Central memory CD8-positive, alpha-beta T cell (primary cell): ENCODE data around the gene SCNM1.

Source experiments
- ATAC-seq: fragments of 150-1000 bp; cut with Tn5 transposase; replicated peaks from 2 replicates; pipeline ENCODE4 v1.10.0; 2022; ENCODE audit warnings: mild to moderate bottlenecking, moderate FRiP score, moderate number of reproducible peaks; ENCODE audit not compliant: poor library complexity, severe bottlenecking; ENCODE audit errors: extremely low read depth
- DNase-seq, 2 donors: peaks; one replicate each; pipeline ENCODE4 v3.0.0; 2021; ENCODE audit warnings: low spot score in 2 of 2
- H3K27ac Mint-ChIP-seq: one replicate; pipeline ENCODE4 v1.8.0; 2022; ENCODE audit warnings: low read depth, mild to moderate bottlenecking, moderate library complexity, mixed read lengths
- H3K27me3 Mint-ChIP-seq: one replicate; pipeline ENCODE4 v1.8.0; 2022; ENCODE audit warnings: mixed read lengths
- H3K36me3 Mint-ChIP-seq: one replicate; pipeline ENCODE4 v1.8.0; 2022; ENCODE audit warnings: mild to moderate bottlenecking, moderate library complexity, mixed read lengths; ENCODE audit not compliant: insufficient read depth
- H3K4me1 Mint-ChIP-seq: one replicate; pipeline ENCODE4 v1.8.0; 2022; ENCODE audit warnings: mixed read lengths
- H3K4me3 Mint-ChIP-seq: one replicate; pipeline ENCODE4 v1.8.0; 2022; ENCODE audit warnings: mild to moderate bottlenecking, moderate library complexity, mixed read lengths
- H3K9me3 Mint-ChIP-seq: one replicate; pipeline ENCODE4 v1.8.0; 2022; ENCODE audit warnings: mixed read lengths

SCNM1 gene

GRCh38 chr1:151158326-151158725 is 7.6 kb upstream of the SCNM1 start:
- ATAC-seq: no peak
- H3K4me3 Mint-ChIP-seq: peak overlapping the region; percentile 93
- H3K9me3 Mint-ChIP-seq: no peaks in the 10 kb centered on the region
- peaks cover 58% of the 10 kb centered on the region for H3K4me1 Mint-ChIP-seq
- peaks cover 13% of the 10 kb centered on the region for H3K36me3 Mint-ChIP-seq
- H3K27ac Mint-ChIP-seq: peak overlapping the region; percentile 91
- DNase-seq: no peak
- H3K27me3 Mint-ChIP-seq: no peaks in the 10 kb centered on the region

- peak overlapping the region; percentile 93 for H3K4me3 Mint-ChIP-seq
- no peak for ATAC-seq
- DNase-seq: no peak
- H3K9me3 Mint-ChIP-seq: no peaks in the 10 kb centered on the region
- peaks cover 14% of the 10 kb centered on the region for H3K36me3 Mint-ChIP-seq
- H3K27me3 Mint-ChIP-seq: no peaks in the 10 kb centered on the region
- peak overlapping the region; percentile 91 for H3K27ac Mint-ChIP-seq
- H3K4me1 Mint-ChIP-seq: peaks cover 58% of the 10 kb centered on the region
These were observed 7.1 kb upstream of the SCNM1 start for GRCh38 chr1:151158751-151159251.

GRCh38 chr1:151159373-151159772 is 6.6 kb upstream of the SCNM1 start:
- H3K4me3 Mint-ChIP-seq: peak overlapping the region; percentile 93
- peaks cover 58% of the 10 kb centered on the region for H3K4me1 Mint-ChIP-seq
- no peak for ATAC-seq
- peaks cover 20% of the 10 kb centered on the region for H3K36me3 Mint-ChIP-seq
- no peaks in the 10 kb centered on the region for H3K27me3 Mint-ChIP-seq
- DNase-seq: no peak
- H3K27ac Mint-ChIP-seq: peak overlapping the region; percentile 71
- no peaks in the 10 kb centered on the region for H3K9me3 Mint-ChIP-seq

GRCh38 chr1:151164732-151165280 is 1.1 kb upstream of the SCNM1 start:
- Mint-ChIP-seq H3K27ac (peak overlapping the region; percentile 96), H3K4me3 (peak overlapping the region; percentile 89), H3K4me1 (peaks cover 50% of the 10 kb centered on the region), H3K36me3 (peaks cover 45% of the 10 kb centered on the region), H3K27me3 (no peaks in the 10 kb centered on the region), H3K9me3 (no peaks in the 10 kb centered on the region)
- ATAC-seq (no peak), DNase-seq (no peak)

- peak overlapping the region; percentile 89 for H3K4me3 Mint-ChIP-seq
- peaks cover 48% of the 10 kb centered on the region for H3K4me1 Mint-ChIP-seq
- no peaks in the 10 kb centered on the region for H3K27me3 Mint-ChIP-seq
- ATAC-seq (peak; percentile 5), DNase-seq (no peak)
- H3K36me3 Mint-ChIP-seq: peaks cover 49% of the 10 kb centered on the region
- H3K9me3 Mint-ChIP-seq: no peaks in the 10 kb centered on the region
- H3K27ac Mint-ChIP-seq: peak overlapping the region; percentile 96
These were observed 635 bp upstream of the SCNM1 start for GRCh38 chr1:151165281-151165737.

GRCh38 chr1:151166505-151166956 is 587 bp downstream of the SCNM1 start:
- ATAC-seq (no peak), DNase-seq (no peak)
- Mint-ChIP-seq H3K4me1 (peaks cover 46% of the 10 kb centered on the region), H3K27ac (peak overlapping the region; percentile 96), H3K36me3 (peaks cover 48% of the 10 kb centered on the region), H3K9me3 (no peaks in the 10 kb centered on the region), H3K4me3 (peak overlapping the region; percentile 89), H3K27me3 (no peaks in the 10 kb centered on the region)

- peaks cover 51% of the 10 kb centered on the region for H3K36me3 Mint-ChIP-seq
- H3K4me3 Mint-ChIP-seq: peak overlapping the region; percentile 89
These were observed 1.2 kb downstream of the SCNM1 start for GRCh38 chr1:151167116-151167515.

GRCh38 chr1:151171190-151171589 is 5.2 kb downstream of the SCNM1 start:
- H3K4me3 Mint-ChIP-seq: no peak overlapping the region
- no peaks in the 10 kb centered on the region for H3K9me3 Mint-ChIP-seq
- ATAC-seq: no peak
- peaks cover 19% of the 10 kb centered on the region for H3K4me1 Mint-ChIP-seq
- H3K36me3 Mint-ChIP-seq: peaks cover 54% of the 10 kb centered on the region
- no peak for DNase-seq
- H3K27ac Mint-ChIP-seq: no peak overlapping the region
- H3K27me3 Mint-ChIP-seq: no peaks in the 10 kb centered on the region

More at GRCh38 chr1:151167116-151167515, 1.2 kb downstream of the SCNM1 start:
- Mint-ChIP-seq H3K27me3 (no peaks in the 10 kb centered on the region), H3K9me3 (no peaks in the 10 kb centered on the region), H3K4me1 (peaks cover 40% of the 10 kb centered on the region), H3K27ac (peak overlapping the region; percentile 96)
- DNase-seq (no peak), ATAC-seq (no peak)

- peak overlapping the region; percentile 33 for H3K27ac Mint-ChIP-seq
- no peak for ATAC-seq
- peaks cover 7% of the 10 kb centered on the region for H3K4me1 Mint-ChIP-seq
- H3K4me3 Mint-ChIP-seq: no peak overlapping the region
- H3K9me3 Mint-ChIP-seq: no peaks in the 10 kb centered on the region
- no peaks in the 10 kb centered on the region for H3K27me3 Mint-ChIP-seq
- H3K36me3 Mint-ChIP-seq: peaks cover 48% of the 10 kb centered on the region
- no peak for DNase-seq
These were observed 9.2 kb downstream of the SCNM1 start for GRCh38 chr1:151175041-151175741.

GRCh38 chr1:151175863-151176262 is 9.9 kb downstream of the SCNM1 start, which contains the start of gene TMOD4:
TMOD4 (minus strand) TSS chr1:151175981; CDS start chr1:151174875, 1,106 bp downstream.
- Mint-ChIP-seq H3K4me1 (peaks cover 7% of the 10 kb centered on the region), H3K4me3 (no peak within 1 kb of the TSS), H3K27me3 (no peaks in the 10 kb centered on the region), H3K27ac (peak within 1 kb of the TSS; percentile 33), H3K36me3 (peaks cover 51% of the 10 kb centered on the region), H3K9me3 (no peaks in the 10 kb centered on the region)
- no peak for DNase-seq
- ATAC-seq: no peak

GRCh38 chr1:151176514-151177045 is 10.6 kb downstream of the SCNM1 start:
- Mint-ChIP-seq H3K9me3 (no peaks in the 10 kb centered on the region), H3K27ac (no peak overlapping the region), H3K36me3 (peaks cover 57% of the 10 kb centered on the region), H3K27me3 (no peaks in the 10 kb centered on the region), H3K4me3 (no peak overlapping the region), H3K4me1 (peaks cover 7% of the 10 kb centered on the region)
- DNase-seq (no peak), ATAC-seq (no peak)

- H3K4me3 Mint-ChIP-seq: no peak overlapping the region
- peaks cover 56% of the 10 kb centered on the region for H3K36me3 Mint-ChIP-seq
- no peaks in the 10 kb centered on the region for H3K9me3 Mint-ChIP-seq
- H3K27ac Mint-ChIP-seq: no peak overlapping the region
- DNase-seq (no peak), ATAC-seq (no peak)
- H3K27me3 Mint-ChIP-seq: no peaks in the 10 kb centered on the region
- peaks cover 17% of the 10 kb centered on the region for H3K4me1 Mint-ChIP-seq
These were observed 18.3 kb downstream of the SCNM1 start for GRCh38 chr1:151184211-151184610.
